ENCODE results near the gene CNTN5.

Gene CNTN5

GRCh38 chr11:99257131-99257530 lies 236.4 kb downstream of the CNTN5 start:
- no peak for TF ChIP-seq CTCF (IDR thresholded peaks at IDR 0.05; ENCODE audit: low read length, missing control alignments)
- no peak overlapping the region for H3K4me3 ChIP-seq (replicated peaks; ENCODE audit: low read depth, low read length)
- peak; percentile 61 for DNase-seq (ENCODE audit: low read depth)

GRCh38 chr11:99260696-99261095 lies 239.9 kb downstream of the CNTN5 start:
- DNase-seq (ENCODE audit: low read depth), result peak; percentile 44

GRCh38 chr11:99268886-99269285 lies 248.1 kb downstream of the CNTN5 start:
- DNase-seq (ENCODE audit: low read depth), result no peak
- TF ChIP-seq CTCF (IDR thresholded peaks at IDR 0.05; ENCODE audit: low read length, missing control alignments), result no peak
- H3K4me3 ChIP-seq (replicated peaks; ENCODE audit: low read depth, low read length), result no peak overlapping the region

More at GRCh38 chr11:99260696-99261095, 239.9 kb downstream of the CNTN5 start:
- H3K4me3 ChIP-seq (replicated peaks; ENCODE audit: low read depth, low read length), result no peak overlapping the region
- TF ChIP-seq CTCF (IDR thresholded peaks at IDR 0.05; ENCODE audit: low read length, missing control alignments), result no peak

- DNase-seq (ENCODE audit: low read depth), result no peak
- H3K4me3 ChIP-seq (replicated peaks; ENCODE audit: low read depth, low read length), result no peak overlapping the region
- TF ChIP-seq CTCF (IDR thresholded peaks at IDR 0.05; ENCODE audit: low read length, missing control alignments), result no peak
Measured at GRCh38 chr11:99271527-99271926, 250.8 kb downstream of the CNTN5 start.

GRCh38 chr11:99275521-99275920 lies 254.8 kb downstream of the CNTN5 start:
- no peak for DNase-seq (ENCODE audit: low read depth)
- TF ChIP-seq CTCF (IDR thresholded peaks at IDR 0.05; ENCODE audit: low read length, missing control alignments), result no peak

GRCh38 chr11:99277281-99277680 lies 256.5 kb downstream of the CNTN5 start:
- DNase-seq (ENCODE audit: low read depth), result no peak
- TF ChIP-seq CTCF (IDR thresholded peaks at IDR 0.05; ENCODE audit: low read length, missing control alignments), result no peak
- H3K4me3 ChIP-seq (replicated peaks; ENCODE audit: low read depth, low read length), result no peak overlapping the region

More at GRCh38 chr11:99275521-99275920, 254.8 kb downstream of the CNTN5 start:
- no peak overlapping the region for H3K4me3 ChIP-seq (replicated peaks; ENCODE audit: low read depth, low read length)

GRCh38 chr11:99279266-99279665 lies 258.5 kb downstream of the CNTN5 start:
- DNase-seq (ENCODE audit: low read depth), result no peak
- no peak overlapping the region for H3K4me3 ChIP-seq (replicated peaks; ENCODE audit: low read depth, low read length)
- TF ChIP-seq CTCF (IDR thresholded peaks at IDR 0.05; ENCODE audit: low read length, missing control alignments), result no peak

All from fibroblast of pulmonary artery (primary cell).